HepG2 (cell line): ENCODE results near the gene OLR1. TPM values are rescaled to one million over a fixed set of nuclear protein-coding genes. Genes with fewer than 3 reads are reported as not detected.
A peak's percentile ranks its signal among the peaks of the same experiment; 100 is the strongest.

ENCODE experiments used
- FIP1L1 ChIP-seq: fragments of 200-400 bp; formaldehyde crosslinking; IDR thresholded peaks from 2 replicates; pipeline ENCODE4 v1.6.1; 2018; ENCODE audit warnings: low read depth, mild to moderate bottlenecking, low read length, moderate library complexity, borderline replicate concordance; ENCODE audit not compliant: insufficient read depth
- FOXJ3 ChIP-seq: sonication (generic); formaldehyde crosslinking; IDR thresholded peaks from 2 replicates; pipeline ENCODE4 v1.4.0; 2020; ENCODE audit warnings: missing genetic modification reagents, mild to moderate bottlenecking, borderline replicate concordance
- RBAK ChIP-seq: sonication (generic); formaldehyde crosslinking; IDR thresholded peaks from 2 replicates; pipeline ENCODE4 v1.5.1; 2020; ENCODE audit warnings: mild to moderate bottlenecking, missing genetic modification reagents
- RXRA ChIP-seq: sonication (generic); formaldehyde crosslinking; IDR thresholded peaks from 2 replicates; pipeline ENCODE4 v1.5.1; 2020; ENCODE audit warnings: missing genetic modification reagents
- TBX3 ChIP-seq: fragments of 450-650 bp; IDR thresholded peaks from 2 replicates; pipeline ENCODE4 v1.6.1; 2017; ENCODE audit warnings: antibody characterized with exemption, mild to moderate bottlenecking, inconsistent platforms, borderline replicate concordance
- YEATS2 ChIP-seq: sonication (generic); formaldehyde crosslinking; IDR thresholded peaks from 2 replicates; pipeline ENCODE4 v1.4.0; 2020; ENCODE audit warnings: missing genetic modification reagents, borderline replicate concordance
- ZBTB1 ChIP-seq: sonication (generic); formaldehyde crosslinking; IDR thresholded peaks from 2 replicates; pipeline ENCODE4 v1.4.0; 2020; ENCODE audit warnings: missing genetic modification reagents, borderline replicate concordance
- ZNF543 ChIP-seq: sonication (generic); formaldehyde crosslinking; IDR thresholded peaks from 2 replicates; pipeline ENCODE4 v1.4.0; 2020; ENCODE audit warnings: mild to moderate bottlenecking, missing genetic modification reagents
- ZNF605 ChIP-seq: sonication (generic); formaldehyde crosslinking; IDR thresholded peaks from 2 replicates; pipeline ENCODE4 v1.8.0; 2022; ENCODE audit warnings: mild to moderate bottlenecking, missing genetic modification reagents
- ZNF75D ChIP-seq: sonication (generic); formaldehyde crosslinking; IDR thresholded peaks from 2 replicates; pipeline ENCODE4 v1.8.1; 2023; ENCODE audit warnings: missing genetic modification reagents, mild to moderate bottlenecking, borderline replicate concordance
- ZNF761 ChIP-seq: sonication (generic); formaldehyde crosslinking; conservative IDR thresholded peaks from 2 replicates; pipeline ENCODE4 v1.4.0; 2020; ENCODE audit warnings: mild to moderate bottlenecking, missing genetic modification reagents
- polyA plus RNA-seq, 8 experiments: library from polyadenylated mRNA; depleted of rRNA in 3 of 8; stranded (reverse) in 7 of 8; unstranded in 1 of 8; fragments of >200 nt; fragmentation: Illumina TruSeq in 4 of 8; extraction: Trizol in 4 of 8; gene quantifications; 2 replicates each; pipeline versions ENCODE4 v1.2.1 to v1.2.3, GENCODE V29; 2011 to 2016; ENCODE audit warnings: low read depth in 4 of 8, missing spikeins in 1 of 8, mixed read lengths in 1 of 8; ENCODE audit not compliant: insufficient read depth in 1 of 8
- total RNA-seq, 5 experiments: library from RNA; depleted of rRNA; stranded (reverse); fragments of >200 nt; fragmentation: Illumina TruSeq; extraction: Trizol; gene quantifications; 2 replicates each; pipeline ENCODE4 v1.2.3, GENCODE V29; 2016; ENCODE audit warnings: low read depth in 1 of 5
- TF ChIP-seq, protein P1 (sequence below): sonication (generic); formaldehyde crosslinking; conservative IDR thresholded peaks from 2 replicates; pipeline ENCODE4 v1.4.0; 2020; ENCODE audit warnings: missing genetic modification reagents
- TF ChIP-seq, protein P2 (sequence below): IDR thresholded peaks from 2 replicates; pipeline ENCODE4 v1.4.0; 2020; ENCODE audit warnings: mild to moderate bottlenecking, missing genetic modification reagents
- TF ChIP-seq, protein P3 (sequence below): sonication (generic); formaldehyde crosslinking; IDR thresholded peaks from 2 replicates; pipeline ENCODE4 v1.4.0; 2020; ENCODE audit warnings: missing genetic modification reagents
- TF ChIP-seq, protein P4 (sequence below), 2 experiments: sonication (generic) in 1 of 2; formaldehyde crosslinking in 1 of 2; IDR thresholded peaks; 2 replicates each; pipeline versions ENCODE4 v1.4.0 to v1.6.1; 2018 to 2020; ENCODE audit warnings: missing genetic modification reagents in 2 of 2, borderline replicate concordance in 1 of 2, low read depth in 1 of 2, mild to moderate bottlenecking in 1 of 2, missing biosample characterization in 1 of 2
- TF ChIP-seq, protein P5 (sequence below): sonication (generic); formaldehyde crosslinking; conservative IDR thresholded peaks from 2 replicates; pipeline ENCODE4 v1.4.0; 2020; ENCODE audit warnings: missing genetic modification reagents

OLR1 gene
- total and polyA plus RNA-seq, 2 of the 13 experiments (the other 11 are each of a cell fraction or from before 2014, with no cell fraction given): not detected

DNA sequence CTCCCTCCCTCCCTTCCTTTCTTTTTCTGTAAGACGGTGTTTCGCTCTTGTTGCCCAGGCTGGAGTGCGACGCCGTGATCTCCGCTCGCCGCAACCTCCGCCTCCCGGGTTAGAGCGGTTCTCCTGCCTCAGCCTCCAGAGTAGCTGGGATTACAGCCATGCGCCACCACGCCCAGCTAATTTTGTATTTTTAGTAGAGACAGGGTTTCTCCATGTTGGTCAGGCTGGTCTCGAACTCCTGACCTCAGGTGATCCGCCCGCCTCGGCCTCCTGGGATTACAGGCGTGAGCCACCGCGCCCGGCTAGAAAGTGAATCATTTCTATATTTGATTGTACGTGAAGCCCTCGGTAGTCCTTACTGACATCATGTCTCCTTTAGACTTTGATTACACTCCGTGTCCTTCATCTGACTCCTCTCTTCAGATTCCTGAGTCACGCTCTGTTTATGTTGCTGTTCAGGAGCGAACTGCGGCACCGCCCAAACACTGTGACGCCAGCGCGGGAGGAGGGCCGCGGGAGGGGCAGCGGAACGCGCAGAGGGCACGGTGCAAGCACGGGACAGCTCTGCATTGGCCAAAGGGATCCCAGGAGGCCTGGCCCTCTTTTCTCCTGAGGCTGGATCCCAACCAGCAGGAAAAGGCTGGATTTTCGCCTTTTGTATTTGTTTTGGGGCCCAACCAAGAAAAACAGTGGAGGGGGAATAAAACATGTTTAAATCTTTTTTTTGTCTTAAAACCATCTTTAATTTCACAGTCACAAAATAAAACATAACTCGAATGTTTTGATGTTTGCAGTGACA is 40.2 kb upstream of the OLR1 start (continued):
- TF ChIP-seq, protein P1, sequence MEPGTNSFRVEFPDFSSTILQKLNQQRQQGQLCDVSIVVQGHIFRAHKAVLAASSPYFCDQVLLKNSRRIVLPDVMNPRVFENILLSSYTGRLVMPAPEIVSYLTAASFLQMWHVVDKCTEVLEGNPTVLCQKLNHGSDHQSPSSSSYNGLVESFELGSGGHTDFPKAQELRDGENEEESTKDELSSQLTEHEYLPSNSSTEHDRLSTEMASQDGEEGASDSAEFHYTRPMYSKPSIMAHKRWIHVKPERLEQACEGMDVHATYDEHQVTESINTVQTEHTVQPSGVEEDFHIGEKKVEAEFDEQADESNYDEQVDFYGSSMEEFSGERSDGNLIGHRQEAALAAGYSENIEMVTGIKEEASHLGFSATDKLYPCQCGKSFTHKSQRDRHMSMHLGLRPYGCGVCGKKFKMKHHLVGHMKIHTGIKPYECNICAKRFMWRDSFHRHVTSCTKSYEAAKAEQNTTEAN (CRISPR knock-in tag): peak; percentile 56; the same call in 1 of the 2 replicates
- TF ChIP-seq, protein P2, sequence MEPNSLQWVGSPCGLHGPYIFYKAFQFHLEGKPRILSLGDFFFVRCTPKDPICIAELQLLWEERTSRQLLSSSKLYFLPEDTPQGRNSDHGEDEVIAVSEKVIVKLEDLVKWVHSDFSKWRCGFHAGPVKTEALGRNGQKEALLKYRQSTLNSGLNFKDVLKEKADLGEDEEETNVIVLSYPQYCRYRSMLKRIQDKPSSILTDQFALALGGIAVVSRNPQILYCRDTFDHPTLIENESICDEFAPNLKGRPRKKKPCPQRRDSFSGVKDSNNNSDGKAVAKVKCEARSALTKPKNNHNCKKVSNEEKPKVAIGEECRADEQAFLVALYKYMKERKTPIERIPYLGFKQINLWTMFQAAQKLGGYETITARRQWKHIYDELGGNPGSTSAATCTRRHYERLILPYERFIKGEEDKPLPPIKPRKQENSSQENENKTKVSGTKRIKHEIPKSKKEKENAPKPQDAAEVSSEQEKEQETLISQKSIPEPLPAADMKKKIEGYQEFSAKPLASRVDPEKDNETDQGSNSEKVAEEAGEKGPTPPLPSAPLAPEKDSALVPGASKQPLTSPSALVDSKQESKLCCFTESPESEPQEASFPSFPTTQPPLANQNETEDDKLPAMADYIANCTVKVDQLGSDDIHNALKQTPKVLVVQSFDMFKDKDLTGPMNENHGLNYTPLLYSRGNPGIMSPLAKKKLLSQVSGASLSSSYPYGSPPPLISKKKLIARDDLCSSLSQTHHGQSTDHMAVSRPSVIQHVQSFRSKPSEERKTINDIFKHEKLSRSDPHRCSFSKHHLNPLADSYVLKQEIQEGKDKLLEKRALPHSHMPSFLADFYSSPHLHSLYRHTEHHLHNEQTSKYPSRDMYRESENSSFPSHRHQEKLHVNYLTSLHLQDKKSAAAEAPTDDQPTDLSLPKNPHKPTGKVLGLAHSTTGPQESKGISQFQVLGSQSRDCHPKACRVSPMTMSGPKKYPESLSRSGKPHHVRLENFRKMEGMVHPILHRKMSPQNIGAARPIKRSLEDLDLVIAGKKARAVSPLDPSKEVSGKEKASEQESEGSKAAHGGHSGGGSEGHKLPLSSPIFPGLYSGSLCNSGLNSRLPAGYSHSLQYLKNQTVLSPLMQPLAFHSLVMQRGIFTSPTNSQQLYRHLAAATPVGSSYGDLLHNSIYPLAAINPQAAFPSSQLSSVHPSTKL (CRISPR knock-in tag): peak; percentile 79
- peak; percentile 85 for TF ChIP-seq RXRA (CRISPR knock-in tag)
- TF ChIP-seq RBAK: no peak
- peak; percentile 61; the same call in 1 of the 2 replicates for TF ChIP-seq FOXJ3 (CRISPR knock-in tag)
- TF ChIP-seq TBX3: no peak
- peak; percentile 67; the same call in 1 of the 2 replicates for TF ChIP-seq YEATS2 (CRISPR knock-in tag)
- peak; percentile 17; the same call in 1 of the 2 replicates for TF ChIP-seq ZNF543 (CRISPR knock-in tag)
- TF ChIP-seq, protein P3, sequence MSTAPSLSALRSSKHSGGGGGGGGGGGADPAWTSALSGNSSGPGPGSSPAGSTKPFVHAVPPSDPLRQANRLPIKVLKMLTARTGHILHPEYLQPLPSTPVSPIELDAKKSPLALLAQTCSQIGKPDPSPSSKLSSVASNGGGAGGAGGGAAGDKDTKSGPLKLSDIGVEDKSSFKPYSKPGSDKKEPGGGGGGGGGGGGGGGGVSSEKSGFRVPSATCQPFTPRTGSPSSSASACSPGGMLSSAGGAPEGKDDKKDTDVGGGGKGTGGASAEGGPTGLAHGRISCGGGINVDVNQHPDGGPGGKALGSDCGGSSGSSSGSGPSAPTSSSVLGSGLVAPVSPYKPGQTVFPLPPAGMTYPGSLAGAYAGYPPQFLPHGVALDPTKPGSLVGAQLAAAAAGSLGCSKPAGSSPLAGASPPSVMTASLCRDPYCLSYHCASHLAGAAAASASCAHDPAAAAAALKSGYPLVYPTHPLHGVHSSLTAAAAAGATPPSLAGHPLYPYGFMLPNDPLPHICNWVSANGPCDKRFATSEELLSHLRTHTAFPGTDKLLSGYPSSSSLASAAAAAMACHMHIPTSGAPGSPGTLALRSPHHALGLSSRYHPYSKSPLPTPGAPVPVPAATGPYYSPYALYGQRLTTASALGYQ (CRISPR knock-in tag): no peak
- TF ChIP-seq, protein P4, sequence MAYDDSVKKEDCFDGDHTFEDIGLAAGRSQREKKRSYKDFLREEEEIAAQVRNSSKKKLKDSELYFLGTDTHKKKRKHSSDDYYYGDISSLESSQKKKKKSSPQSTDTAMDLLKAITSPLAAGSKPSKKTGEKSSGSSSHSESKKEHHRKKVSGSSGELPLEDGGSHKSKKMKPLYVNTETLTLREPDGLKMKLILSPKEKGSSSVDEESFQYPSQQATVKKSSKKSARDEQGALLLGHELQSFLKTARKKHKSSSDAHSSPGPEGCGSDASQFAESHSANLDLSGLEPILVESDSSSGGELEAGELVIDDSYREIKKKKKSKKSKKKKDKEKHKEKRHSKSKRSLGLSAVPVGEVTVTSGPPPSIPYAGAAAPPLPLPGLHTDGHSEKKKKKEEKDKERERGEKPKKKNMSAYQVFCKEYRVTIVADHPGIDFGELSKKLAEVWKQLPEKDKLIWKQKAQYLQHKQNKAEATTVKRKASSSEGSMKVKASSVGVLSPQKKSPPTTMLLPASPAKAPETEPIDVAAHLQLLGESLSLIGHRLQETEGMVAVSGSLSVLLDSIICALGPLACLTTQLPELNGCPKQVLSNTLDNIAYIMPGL (CRISPR knock-in tag; IDR thresholded peaks at IDR 0.05; ENCODE audit: borderline replicate concordance in 1 of 2, low read depth in 1 of 2): peak; percentile 48 to 66; a peak in 3 of 4 replicates
- TF ChIP-seq, protein P5, sequence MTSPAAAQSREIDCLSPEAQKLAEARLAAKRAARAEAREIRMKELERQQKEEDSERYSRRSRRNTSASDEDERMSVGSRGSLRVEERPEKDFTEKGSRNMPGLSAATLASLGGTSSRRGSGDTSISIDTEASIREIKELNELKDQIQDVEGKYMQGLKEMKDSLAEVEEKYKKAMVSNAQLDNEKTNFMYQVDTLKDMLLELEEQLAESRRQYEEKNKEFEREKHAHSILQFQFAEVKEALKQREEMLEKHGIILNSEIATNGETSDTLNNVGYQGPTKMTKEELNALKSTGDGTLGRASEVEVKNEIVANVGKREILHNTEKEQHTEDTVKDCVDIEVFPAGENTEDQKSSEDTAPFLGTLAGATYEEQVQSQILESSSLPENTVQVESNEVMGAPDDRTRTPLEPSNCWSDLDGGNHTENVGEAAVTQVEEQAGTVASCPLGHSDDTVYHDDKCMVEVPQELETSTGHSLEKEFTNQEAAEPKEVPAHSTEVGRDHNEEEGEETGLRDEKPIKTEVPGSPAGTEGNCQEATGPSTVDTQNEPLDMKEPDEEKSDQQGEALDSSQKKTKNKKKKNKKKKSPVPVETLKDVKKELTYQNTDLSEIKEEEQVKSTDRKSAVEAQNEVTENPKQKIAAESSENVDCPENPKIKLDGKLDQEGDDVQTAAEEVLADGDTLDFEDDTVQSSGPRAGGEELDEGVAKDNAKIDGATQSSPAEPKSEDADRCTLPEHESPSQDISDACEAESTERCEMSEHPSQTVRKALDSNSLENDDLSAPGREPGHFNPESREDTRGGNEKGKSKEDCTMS: no peak
- no peak for TF ChIP-seq ZNF761 (CRISPR knock-in tag)
- no peak for TF ChIP-seq ZBTB1
- TF ChIP-seq FIP1L1: no peak
- TF ChIP-seq ZNF75D (CRISPR knock-in tag): no peak
- no peak for TF ChIP-seq ZNF605
